H1 (cell line): Measurements from ENCODE around the gene PLOD1. TPM values are rescaled to one million over a fixed set of nuclear protein-coding genes. Genes with fewer than 3 reads are reported as not detected.
A peak's percentile ranks its signal among the peaks of the same experiment; 100 is the strongest.

Experiments
- CTCF ChIA-PET: fragments of 300-600 bp; sonication (Branson Sonifier 250); formaldehyde crosslinking; loops from one replicate; lab custom pipeline; 2021; ENCODE audit not compliant: partially characterized antibody; lab: Charles Lee
- POLR2A ChIA-PET: fragments of 300-600 bp; sonication (Branson Sonifier 250); formaldehyde crosslinking; loops from one replicate; lab custom pipeline; 2021; ENCODE audit warnings: inconsistent platforms; ENCODE audit not compliant: partially characterized antibody; lab: Charles Lee
- DNase-seq, 2 experiments: peaks; one replicate each; pipeline versions ENCODE4 v3.0.0 to v3.0.0-alpha.2; 2010 to 2022; ENCODE audit warnings: low spot score in 2 of 2, low read depth in 1 of 2, mixed read lengths in 1 of 2
- FAIRE-seq: peaks from 2 replicates; lab custom pipeline; 2011; peaks lifted over from hg19 to GRCh38; lab: Jason Lieb, UNC
- H2AFZ ChIP-seq: 2 replicates; pipeline ENCODE4 v1.8.1; 2012; ENCODE audit warnings: low read length, inconsistent platforms
- H2AK5ac ChIP-seq: 2 replicates; pipeline ENCODE4 v1.6.1; 2013; ENCODE audit warnings: low read depth, low read length
- H2BK120ac ChIP-seq: replicated peaks from 2 replicates; pipeline ENCODE3; 2013; ENCODE audit warnings: low read depth, low read length, inconsistent platforms
- H2BK12ac ChIP-seq: 2 replicates; pipeline ENCODE4 v1.6.1; 2013; ENCODE audit warnings: low read depth, low read length
- H2BK15ac ChIP-seq: 2 replicates; pipeline ENCODE4 v1.6.1; 2013; ENCODE audit warnings: low read length
- H2BK20ac ChIP-seq: 2 replicates; pipeline ENCODE4 v1.6.1; 2013; ENCODE audit warnings: low read length
- H2BK5ac ChIP-seq: 2 replicates; pipeline ENCODE4 v1.6.1; 2013; ENCODE audit warnings: low read depth, low read length
- H3K14ac ChIP-seq: 2 replicates; pipeline ENCODE4 v1.6.1; 2013; ENCODE audit warnings: inconsistent platforms; ENCODE audit not compliant: insufficient read length
- H3K18ac ChIP-seq: 2 replicates; pipeline ENCODE4 v1.6.1; 2013; ENCODE audit warnings: low read length; ENCODE audit errors: extremely low read depth
- H3K23ac ChIP-seq: 2 replicates; pipeline ENCODE4 v1.6.1; 2013; ENCODE audit warnings: inconsistent platforms; ENCODE audit not compliant: insufficient read length
- H3K23me2 ChIP-seq: 2 replicates; pipeline ENCODE4 v1.6.1; 2013; ENCODE audit warnings: low read depth, low read length
- H3K27ac ChIP-seq: 2 replicates; pipeline ENCODE4 v1.6.1; 2011; ENCODE audit warnings: low read depth, low read length, inconsistent platforms
- H3K27me3 ChIP-seq, 4 experiments: replicated peaks in 1 of 4; 1 replicate in 1 of 4; 2 replicates in 3 of 4; pipeline versions ENCODE4 v1.6.1 to v1.8.1; 2011 to 2013; ENCODE audit warnings: low read length in 3 of 4, mild to moderate bottlenecking in 3 of 4, inconsistent platforms in 2 of 4, mixed read lengths in 2 of 4, moderate library complexity in 1 of 4; ENCODE audit not compliant: control insufficient read depth in 3 of 4, insufficient read depth in 3 of 4; ENCODE audit errors: extremely low read depth in 1 of 4
- H3K36me3 ChIP-seq, 4 experiments: 2 replicates each; pipeline versions ENCODE4 v1.6.1 to v1.8.1; 2011 to 2013; ENCODE audit warnings: mild to moderate bottlenecking in 4 of 4, low read length in 3 of 4, moderate library complexity in 2 of 4, control low read depth in 1 of 4, inconsistent platforms in 1 of 4; ENCODE audit not compliant: insufficient read depth in 4 of 4, control insufficient read depth in 2 of 4
- H3K4ac ChIP-seq: replicated peaks from 2 replicates; pipeline ENCODE3; 2013; ENCODE audit warnings: low read length, low read depth, mixed read lengths, inconsistent platforms; ENCODE audit not compliant: insufficient read length
- H3K4me1 ChIP-seq, 4 experiments: replicated peaks in 1 of 4; 1 replicate in 1 of 4; 2 replicates in 3 of 4; pipeline versions ENCODE4 v1.6.1 to v1.8.1; 2011 to 2013; ENCODE audit warnings: low read length in 3 of 4, inconsistent platforms in 2 of 4, mixed read lengths in 1 of 4; ENCODE audit not compliant: insufficient read depth in 4 of 4, control insufficient read depth in 3 of 4
- H3K4me2 ChIP-seq, 2 experiments: 2 replicates each; pipeline versions ENCODE4 v1.6.1 to v1.8.1; 2011 to 2013; ENCODE audit warnings: low read depth in 2 of 2, low read length in 2 of 2, control low read depth in 1 of 2, inconsistent platforms in 1 of 2, mild to moderate bottlenecking in 1 of 2; ENCODE audit not compliant: insufficient read depth in 1 of 2
- H3K4me3 ChIP-seq, 4 experiments: fragments of 200-600, 300-600 bp in 1 of 4; sonication (generic), shearing (Covaris generic), sonication (Bioruptor Twin) in 1 of 4; 2 replicates each; pipeline versions ENCODE4 v1.5.1 to v1.8.1; 2011 to 2016; ENCODE audit warnings: low read length in 4 of 4, low read depth in 3 of 4, control low read depth in 2 of 4, inconsistent platforms in 2 of 4, mild to moderate bottlenecking in 2 of 4, mixed read lengths in 1 of 4, moderate library complexity in 1 of 4; ENCODE audit not compliant: insufficient read depth in 2 of 4; ENCODE audit errors: extremely low read depth in 1 of 4
- H3K56ac ChIP-seq: replicated peaks from 2 replicates; pipeline ENCODE3; 2013; ENCODE audit warnings: low read depth, mild to moderate bottlenecking, mixed read lengths, low read length, inconsistent platforms; ENCODE audit not compliant: insufficient read length
- H3K79me1 ChIP-seq: 2 replicates; pipeline ENCODE4 v1.6.1; 2013; ENCODE audit warnings: low read depth, low read length, control low read depth
- H3K79me2 ChIP-seq, 2 experiments: 2 replicates each; pipeline versions ENCODE4 v1.6.1 to v1.8.1; 2012 to 2013; ENCODE audit warnings: low read length in 2 of 2, mild to moderate bottlenecking in 2 of 2, inconsistent platforms in 1 of 2; ENCODE audit not compliant: insufficient read depth in 2 of 2, control insufficient read depth in 1 of 2
- H3K9ac ChIP-seq, 4 experiments: replicated peaks in 1 of 4; 1 replicate in 1 of 4; 2 replicates in 3 of 4; pipeline versions ENCODE4 v1.6.1 to v1.8.1; 2011 to 2013; ENCODE audit warnings: low read depth in 3 of 4, low read length in 3 of 4, control low read depth in 2 of 4, mild to moderate bottlenecking in 2 of 4, moderate library complexity in 2 of 4, inconsistent platforms in 1 of 4; ENCODE audit errors: extremely low read depth in 1 of 4
- H3K9me3 ChIP-seq, 2 experiments: 2 replicates each; pipeline versions ENCODE4 v1.6.1 to v1.8.1; 2012 to 2013; ENCODE audit warnings: mild to moderate bottlenecking in 2 of 2, moderate library complexity in 2 of 2, control low read depth in 1 of 2, inconsistent platforms in 1 of 2, low read depth in 1 of 2, low read length in 1 of 2, mixed read lengths in 1 of 2; ENCODE audit not compliant: insufficient read depth in 2 of 2
- H4K20me1 ChIP-seq, 2 experiments: replicated peaks in 1 of 2; 2 replicates each; pipeline versions ENCODE3 to v1.8.1; 2011 to 2013; ENCODE audit warnings: inconsistent platforms in 2 of 2, low read length in 2 of 2, mild to moderate bottlenecking in 1 of 2; ENCODE audit not compliant: insufficient read depth in 2 of 2, control insufficient read depth in 1 of 2
- H4K5ac ChIP-seq: 2 replicates; pipeline ENCODE4 v1.6.1; 2013; ENCODE audit warnings: low read length, low read depth, mixed read lengths, inconsistent platforms; ENCODE audit not compliant: insufficient read length
- H4K8ac ChIP-seq: 2 replicates; pipeline ENCODE4 v1.8.0; 2013; ENCODE audit warnings: mild to moderate bottlenecking, moderate library complexity, low read length, inconsistent platforms; ENCODE audit not compliant: insufficient read depth; ENCODE audit errors: extremely low read depth
- H4K91ac ChIP-seq: replicated peaks from 2 replicates; pipeline ENCODE3; 2013; ENCODE audit warnings: low read length, mixed read lengths, inconsistent platforms; ENCODE audit not compliant: insufficient read length
- EP300 ChIP-seq, 2 experiments: IDR thresholded peaks; 1 replicate in 1 of 2; 2 replicates in 1 of 2; pipeline ENCODE4 v1.6.1; 2011 to 2012; ENCODE audit warnings: low read depth in 2 of 2, low read length in 2 of 2, mild to moderate bottlenecking in 2 of 2, borderline replicate concordance in 1 of 2, inconsistent platforms in 1 of 2, moderate library complexity in 1 of 2
- FOSL1 ChIP-seq: IDR thresholded peaks from 2 replicates; pipeline ENCODE4 v1.6.1; 2011; ENCODE audit warnings: mild to moderate bottlenecking, low read depth, low read length, moderate library complexity; ENCODE audit not compliant: insufficient read depth
- POU5F1 ChIP-seq: IDR thresholded peaks from 2 replicates; pipeline ENCODE4 v1.6.1; 2011; ENCODE audit warnings: low read depth, mild to moderate bottlenecking, low read length, moderate library complexity
- RAD21 ChIP-seq, 2 experiments: IDR thresholded peaks in 1 of 2; conservative IDR thresholded peaks in 1 of 2; 2 replicates each; pipeline ENCODE4 v1.6.1; 2011; ENCODE audit warnings: low read depth in 2 of 2, low read length in 2 of 2, improper control_type of control experiment in 1 of 2, inconsistent platforms in 1 of 2, mild to moderate bottlenecking in 1 of 2, moderate library complexity in 1 of 2
- SUZ12 ChIP-seq: fragments of 200-600 bp; sonication (generic); IDR thresholded peaks from 2 replicates; pipeline ENCODE4 v1.6.1; 2012; ENCODE audit warnings: mild to moderate bottlenecking, inconsistent platforms, low read length, moderate library complexity, mixed read lengths
- TBP ChIP-seq: IDR thresholded peaks from 2 replicates; pipeline ENCODE4 v1.6.1; 2011; ENCODE audit warnings: low read depth, low read length, improper control_type of control experiment
- USF2 ChIP-seq: IDR thresholded peaks from 2 replicates; pipeline ENCODE4 v1.6.1; 2011; ENCODE audit warnings: low read length, improper control_type of control experiment
- ZNF274 ChIP-seq: IDR thresholded peaks from 2 replicates; pipeline ENCODE4 v1.7.0; 2012; ENCODE audit warnings: low read length, borderline replicate concordance; ENCODE audit errors: extremely low read depth
- WGBS, 2 experiments: shearing (Covaris generic) in 1 of 2; methylation state at CpG; one replicate each; pipeline versions ENCODE4 v1.1.6 to v1.1.7; 2013 to 2015; ENCODE audit warnings: low lambda C conversion rate in 2 of 2, mixed read lengths in 2 of 2, inconsistent platforms in 1 of 2, low coverage in 1 of 2, missing lambda C conversion rate in 1 of 2; ENCODE audit not compliant: insufficient replicate concordance in 2 of 2, insufficient coverage in 1 of 2, insufficient read length in 1 of 2; ENCODE audit errors: extremely low coverage in 1 of 2, missing lambda C conversion rate in 1 of 2; 5-methylcytosine and 5-hydroxymethylcytosine counted together
- polyA plus RNA-seq, 7 experiments: library from polyadenylated mRNA; depleted of rRNA in 3 of 7; stranded (reverse) in 5 of 7; unstranded in 2 of 7; fragments of >200 nt in 5 of 7; fragments of 200-250 nt in 2 of 7; gene quantifications; 1 replicate in 5 of 7; 2 replicates in 1 of 7; 4 replicates in 1 of 7; pipeline versions ENCODE4 v1.2.1 to v1.2.3, GENCODE V29; 2011 to 2013; ENCODE audit warnings: missing spikeins in 2 of 7, mixed read lengths in 2 of 7
- total RNA-seq: library from RNA; stranded (reverse); fragmentation: NEBNext Ultra II Directional; extraction: Animal tissue kit (Norgen Biotek cat#: 25700); gene quantifications from 2 replicates; pipeline ENCODE4 v1.2.1, GENCODE V29; 2021
- TF ChIP-seq, protein P1 (sequence below): IDR thresholded peaks from 2 replicates; pipeline ENCODE4 v1.6.1; 2011; ENCODE audit warnings: low read depth, mild to moderate bottlenecking, low read length; ENCODE audit not compliant: insufficient read depth

The PLOD1 gene
- total and polyA plus RNA-seq, 2 of the 8 experiments (the other 6 are each of a cell fraction or from before 2014, with no cell fraction given): 44.9 to 51.8 TPM

DNA sequence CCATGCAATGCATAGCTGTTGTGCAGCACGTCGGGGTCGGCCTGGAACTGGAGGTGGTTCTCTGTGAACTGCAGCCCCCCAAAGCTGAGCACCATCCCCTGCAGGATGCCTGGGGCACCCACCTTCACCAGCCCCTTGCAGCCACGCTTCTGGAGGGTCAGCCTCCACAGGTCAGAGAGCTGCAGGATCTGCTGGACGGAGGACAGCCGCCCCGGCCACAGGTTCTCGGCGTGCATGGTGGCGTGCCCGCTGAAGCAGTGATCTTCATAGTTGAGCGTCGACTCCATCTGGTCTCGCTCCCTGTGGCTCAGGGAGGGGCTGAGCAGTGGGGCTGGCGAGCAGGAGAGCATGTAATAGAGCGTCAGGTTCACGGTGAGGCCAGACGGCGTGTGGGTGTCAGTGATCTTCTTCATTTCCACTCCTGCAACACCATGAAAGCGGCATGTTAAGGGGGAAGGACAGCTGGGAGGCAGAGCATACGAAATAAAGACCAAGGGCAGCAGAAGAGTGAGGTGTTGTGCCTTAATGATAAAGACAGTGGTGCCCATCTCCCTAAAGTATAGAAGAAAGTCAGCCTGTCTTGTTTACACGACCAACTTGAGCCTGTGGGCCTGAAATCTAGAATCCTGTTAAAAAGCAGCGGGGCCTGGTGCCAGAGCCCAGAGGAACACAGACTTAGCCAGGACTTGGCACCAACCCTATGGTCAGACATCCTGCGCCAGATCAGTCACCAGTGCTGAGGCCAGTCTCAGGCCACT lies 11.3 kb upstream of the PLOD1 start:
- Histone ChIP-seq H3K4ac (no peak overlapping the region), H3K23ac (no peak overlapping the region), H3K4me3 (no peak overlapping the region), H3K4me2 (peak overlapping the region in 1 of 2 experiments; percentile 79; a peak in 1 of 4 replicates), H3K27ac (no peak overlapping the region), H3K23me2 (peaks cover 6% of the 10 kb centered on the region; the same call in 1 of the 2 replicates), H3K4me1 (peaks cover 5 to 8% (median 6%) of the 10 kb centered on the region in 4 experiments; a peak in 5 of 7 replicates), H3K36me3 (peaks cover 5 to 35% (median 22%) of the 10 kb centered on the region in 4 experiments; a peak in 5 of 8 replicates), H2BK5ac (no peak overlapping the region), H2BK15ac (no peak overlapping the region), H3K9ac (no peak overlapping the region), H4K20me1 (peaks cover 6 to 17% of the 10 kb centered on the region in 2 experiments), H3K56ac (no peak overlapping the region), H4K91ac (no peak overlapping the region), H3K9me3 (no peaks in the 10 kb centered on the region), H2AK5ac (no peak overlapping the region), H4K8ac (no peak overlapping the region), H3K18ac (no peak overlapping the region), H4K5ac (no peak overlapping the region), H2BK120ac (no peak overlapping the region), H2BK12ac (no peak overlapping the region), H3K27me3 (no peaks in the 10 kb centered on the region), H3K79me1 (peaks cover 14% of the 10 kb centered on the region), H3K79me2 (peaks cover 4 to 23% of the 10 kb centered on the region in 2 experiments; a peak in 3 of 4 replicates), H2AFZ (no peak overlapping the region), H2BK20ac (no peak overlapping the region), H3K14ac (no peak overlapping the region)
- DNase-seq (no peak), FAIRE-seq (no peak)
- ChIA-PET CTCF (no interaction called here), POLR2A (interaction anchor here (1.5 to 8.8 kb wide), 2 partner anchors 9 to 13 kb away, joined by 5 to 130 read pairs; no protein-coding TSS in a partner anchor)
- 96% methylated on average over 24 of the region's 24 CpGs; no CpG with 5 or more reads in 1 of the 2 experiments for WGBS, 2 experiments
- no peak for TF ChIP-seq USF2
- no peak for TF ChIP-seq TBP
- no peak for TF ChIP-seq ZNF274
- TF ChIP-seq SUZ12: no peak
- TF ChIP-seq EP300 (IDR thresholded peaks at IDR 0.05; ENCODE audit: borderline replicate concordance in 1 of 2, low read depth in 2 of 2, low read length in 2 of 2): no peak
- no peak for TF ChIP-seq RAD21 (IDR thresholded peaks at IDR 0.05 in 1 of 2, conservative IDR thresholded peaks at IDR 0.05 in 1 of 2; ENCODE audit: low read depth in 2 of 2, low read length in 2 of 2)
- no peak for TF ChIP-seq POU5F1
- no peak for TF ChIP-seq FOSL1
- TF ChIP-seq, protein P1, sequence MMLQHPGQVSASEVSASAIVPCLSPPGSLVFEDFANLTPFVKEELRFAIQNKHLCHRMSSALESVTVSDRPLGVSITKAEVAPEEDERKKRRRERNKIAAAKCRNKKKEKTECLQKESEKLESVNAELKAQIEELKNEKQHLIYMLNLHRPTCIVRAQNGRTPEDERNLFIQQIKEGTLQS: no peak
